Duodenal mucosa (tissue), 2 donors: ENCODE data around the gene GJB5.

Experiments
- H3K27ac ChIP-seq: one replicate; pipeline ENCODE4 v1.7.0; 2013; ENCODE audit warnings: low read depth, low read length
- H3K27me3 ChIP-seq, 2 donors: one replicate each; pipeline ENCODE4 v1.7.0; 2013; ENCODE audit warnings: low read length in 2 of 2, control low read depth in 1 of 2; ENCODE audit not compliant: insufficient read depth in 2 of 2, control insufficient read depth in 1 of 2
- H3K36me3 ChIP-seq, 2 donors: one replicate each; pipeline ENCODE4 v1.7.0; 2013; ENCODE audit warnings: low read length in 2 of 2, control low read depth in 1 of 2; ENCODE audit not compliant: insufficient read depth in 2 of 2, control insufficient read depth in 1 of 2
- H3K4me1 ChIP-seq, 2 donors: one replicate each; pipeline ENCODE4 v1.7.0; 2013; ENCODE audit warnings: low read length in 2 of 2, control low read depth in 1 of 2; ENCODE audit not compliant: insufficient read depth in 2 of 2, control insufficient read depth in 1 of 2
- H3K4me3 ChIP-seq, 2 donors: one replicate each; pipeline ENCODE4 v1.7.0; 2013; ENCODE audit warnings: low read length in 2 of 2, low read depth in 1 of 2
- H3K9ac ChIP-seq, 2 donors: one replicate each; pipeline ENCODE4 v1.7.0; 2013; ENCODE audit warnings: low read length in 2 of 2, low read depth in 1 of 2
- H3K9me3 ChIP-seq, 2 donors: one replicate each; pipeline ENCODE4 v1.7.0; 2013; ENCODE audit warnings: low read length in 2 of 2, control low read depth in 1 of 2; ENCODE audit not compliant: control insufficient read depth in 1 of 2

GJB5 gene

DNA sequence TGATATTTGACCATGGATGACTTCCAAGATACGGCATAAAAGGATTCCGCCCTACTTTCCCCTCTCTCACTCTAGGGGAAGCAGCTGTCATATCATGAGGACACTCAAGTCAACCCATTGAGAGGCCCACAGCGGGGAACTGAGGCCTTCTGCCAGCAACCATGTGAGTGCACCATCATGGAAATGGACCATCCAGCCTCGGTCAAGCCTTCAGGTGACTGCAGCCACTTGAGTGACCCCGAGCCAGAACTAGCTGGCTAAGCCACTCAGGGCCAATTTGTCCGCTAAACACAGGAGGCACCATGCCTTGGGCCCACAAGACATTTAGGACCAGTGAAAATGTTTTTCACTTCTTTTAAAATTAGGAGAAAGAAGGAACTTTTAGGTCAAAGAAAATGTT lies 11.1 kb upstream of the GJB5 start:
- Histone ChIP-seq H3K4me1 (no peaks in the 10 kb centered on the region), H3K36me3 (no peaks in the 10 kb centered on the region), H3K9me3 (no peaks in the 10 kb centered on the region), H3K27ac (no peak overlapping the region), H3K27me3 (no peaks in the 10 kb centered on the region), H3K9ac (no peak overlapping the region), H3K4me3 (no peak overlapping the region)

DNA sequence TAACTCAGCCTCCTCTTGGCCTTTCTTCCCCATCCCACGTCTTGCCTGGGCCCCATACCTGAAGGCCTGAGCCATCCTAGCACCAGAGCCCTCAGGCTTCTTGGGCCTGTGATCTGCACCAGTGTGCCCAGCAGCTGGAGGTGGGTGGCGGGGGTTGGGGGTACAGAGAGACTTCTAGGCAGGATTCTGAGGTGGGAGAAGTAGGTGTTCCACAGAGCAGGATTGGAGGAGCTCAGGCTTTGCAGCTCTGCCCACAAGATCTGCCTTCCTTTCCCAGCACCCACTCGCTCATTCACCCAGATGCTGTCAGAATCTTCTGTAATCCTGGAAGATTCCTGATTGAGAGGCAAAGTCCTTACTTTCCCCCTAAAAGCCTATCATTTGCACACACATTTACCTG lies 10.0 kb upstream of the GJB5 start:
- Histone ChIP-seq H3K36me3 (no peaks in the 10 kb centered on the region), H3K27me3 (no peaks in the 10 kb centered on the region), H3K4me1 (no peaks in the 10 kb centered on the region), H3K27ac (no peak overlapping the region), H3K9ac (no peak overlapping the region), H3K4me3 (no peak overlapping the region), H3K9me3 (no peaks in the 10 kb centered on the region)

DNA sequence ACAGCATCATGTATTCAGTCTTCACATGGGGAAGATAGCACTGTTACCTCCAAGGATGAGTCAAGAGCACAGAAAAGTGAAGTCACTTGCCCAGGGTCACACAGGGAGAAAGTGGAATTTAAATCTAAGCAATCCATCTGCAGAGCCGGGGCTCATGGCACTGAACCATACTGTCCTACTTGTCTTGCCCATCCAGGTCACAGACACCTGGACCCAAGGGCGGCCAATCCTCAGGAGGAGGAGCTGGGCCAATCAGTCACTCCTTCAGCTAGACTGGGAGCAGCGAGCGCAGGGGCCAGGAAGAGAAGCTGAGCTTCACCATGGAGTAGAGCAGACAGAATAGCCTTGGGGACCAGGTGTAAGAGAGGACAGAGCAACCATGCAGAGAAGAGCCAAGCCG lies 9.2 kb upstream of the GJB5 start:
- no peaks in the 10 kb centered on the region for H3K36me3 ChIP-seq
- H3K9me3 ChIP-seq: no peaks in the 10 kb centered on the region
- no peak overlapping the region for H3K4me3 ChIP-seq
- no peak overlapping the region for H3K27ac ChIP-seq
- H3K4me1 ChIP-seq: no peaks in the 10 kb centered on the region
- H3K27me3 ChIP-seq: no peaks in the 10 kb centered on the region
- H3K9ac ChIP-seq: no peak overlapping the region

DNA sequence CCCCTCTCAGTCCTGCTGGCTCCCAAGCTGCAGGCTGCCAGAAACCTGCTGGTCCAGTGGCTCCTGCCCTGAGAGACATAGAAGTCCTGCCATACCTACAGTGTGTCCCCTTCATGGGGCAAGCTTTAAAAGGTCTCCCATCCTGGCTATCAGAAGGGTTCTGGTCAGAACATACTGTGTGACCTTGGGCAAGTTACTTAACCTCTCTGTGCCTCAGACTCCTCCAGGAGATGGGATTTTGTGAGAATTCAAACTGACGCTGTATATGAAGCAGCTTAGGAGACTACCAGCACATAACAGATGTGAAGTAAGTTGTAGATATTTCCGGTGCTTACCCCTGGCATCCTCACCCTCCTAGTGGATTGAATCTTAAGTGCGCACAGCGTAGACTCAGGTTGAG lies 8.7 kb upstream of the GJB5 start:
- Histone ChIP-seq H3K27ac (no peak overlapping the region), H3K36me3 (no peaks in the 10 kb centered on the region), H3K4me1 (no peaks in the 10 kb centered on the region), H3K9me3 (no peaks in the 10 kb centered on the region), H3K9ac (no peak overlapping the region), H3K4me3 (no peak overlapping the region), H3K27me3 (no peaks in the 10 kb centered on the region)

DNA sequence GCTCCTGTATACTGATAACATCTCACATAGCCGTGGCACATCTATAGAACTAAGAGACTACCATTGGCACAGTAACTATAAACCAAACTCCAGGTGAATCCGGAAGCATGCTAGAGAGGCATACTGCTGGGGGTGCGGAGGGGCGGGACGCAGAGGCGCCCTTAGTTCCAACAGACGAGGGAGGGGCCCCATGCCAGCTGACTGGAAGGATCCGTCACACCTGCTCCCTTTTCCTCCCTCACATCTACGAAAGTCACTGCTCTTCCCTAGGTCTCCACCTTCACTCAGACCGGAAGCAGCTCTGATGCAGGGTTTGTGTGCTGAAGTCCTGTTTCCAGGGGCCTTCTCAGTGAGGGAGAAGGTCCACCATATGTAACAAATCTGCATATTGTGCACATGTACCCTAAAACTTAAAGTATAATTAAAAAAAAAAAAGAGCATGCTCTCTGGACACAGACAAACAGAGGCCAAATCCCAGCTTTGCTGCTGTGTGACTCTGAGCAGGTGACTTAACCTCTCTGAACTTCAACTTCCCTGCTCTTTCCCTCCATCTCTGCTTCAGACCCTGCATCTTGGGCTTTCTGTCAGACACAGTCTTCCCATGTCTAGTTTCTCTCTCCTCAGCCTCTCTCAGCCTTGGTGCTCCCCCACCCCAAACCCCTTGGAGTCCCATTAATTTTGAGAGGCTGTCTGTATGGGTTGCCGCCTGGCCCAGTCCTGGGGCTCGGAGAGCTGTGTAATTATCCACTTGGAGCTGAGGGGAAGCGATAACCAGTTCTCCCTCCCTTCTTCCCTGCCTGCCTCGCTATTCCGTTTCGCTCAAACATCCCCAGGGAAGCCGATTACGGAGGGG lies 7.8 kb upstream of the GJB5 start:
- no peak overlapping the region for H3K9ac ChIP-seq
- H3K4me1 ChIP-seq: no peaks in the 10 kb centered on the region
- H3K27ac ChIP-seq: no peak overlapping the region
- no peaks in the 10 kb centered on the region for H3K9me3 ChIP-seq
- no peak overlapping the region for H3K4me3 ChIP-seq
- no peaks in the 10 kb centered on the region for H3K27me3 ChIP-seq
- no peaks in the 10 kb centered on the region for H3K36me3 ChIP-seq

DNA sequence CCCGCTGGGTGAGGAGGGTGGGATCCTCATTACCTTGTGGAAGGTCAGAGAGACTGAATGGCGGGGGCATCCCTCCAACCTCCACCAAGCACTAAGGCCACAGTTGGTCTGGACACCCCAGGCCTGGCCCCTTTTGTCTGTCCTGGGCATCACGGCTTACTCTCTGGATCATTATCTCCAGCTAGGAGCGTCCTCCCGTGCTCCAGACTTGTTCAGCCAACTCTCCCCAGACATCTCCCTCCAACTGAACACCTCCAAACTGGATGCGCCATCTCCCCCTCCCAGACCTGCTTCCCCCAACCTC lies 7.3 kb upstream of the GJB5 start:
- H3K4me1 ChIP-seq: no peaks in the 10 kb centered on the region
- H3K27ac ChIP-seq: no peak overlapping the region
- H3K4me3 ChIP-seq: no peak overlapping the region
- H3K36me3 ChIP-seq: no peaks in the 10 kb centered on the region
- H3K9ac ChIP-seq: no peak overlapping the region
- no peaks in the 10 kb centered on the region for H3K27me3 ChIP-seq
- no peaks in the 10 kb centered on the region for H3K9me3 ChIP-seq

DNA sequence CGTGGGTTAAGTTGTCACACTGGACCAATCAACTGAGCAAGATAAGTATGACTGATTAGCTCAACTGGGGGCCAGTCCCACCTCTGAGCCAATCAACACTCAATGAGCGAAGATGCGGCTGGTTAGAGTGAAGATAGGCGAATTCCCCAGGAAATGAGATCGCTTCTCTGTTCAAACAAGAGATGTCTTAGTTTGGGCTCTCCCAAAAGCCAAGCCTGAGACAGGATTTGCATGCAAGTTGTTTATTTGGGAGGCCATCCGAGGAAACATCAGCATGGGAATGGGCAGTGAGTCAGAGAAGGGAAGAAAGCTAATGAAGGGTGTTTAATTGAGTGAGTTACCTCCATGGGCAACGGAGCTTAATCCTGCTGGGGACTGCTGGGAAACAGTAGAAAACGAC lies 4.9 kb upstream of the GJB5 start:
- H3K4me1 ChIP-seq: no peaks in the 10 kb centered on the region
- H3K9me3 ChIP-seq: no peaks in the 10 kb centered on the region
- H3K27me3 ChIP-seq: no peaks in the 10 kb centered on the region
- no peak overlapping the region for H3K4me3 ChIP-seq
- no peaks in the 10 kb centered on the region for H3K36me3 ChIP-seq
- no peak overlapping the region for H3K9ac ChIP-seq
- H3K27ac ChIP-seq: no peak overlapping the region

DNA sequence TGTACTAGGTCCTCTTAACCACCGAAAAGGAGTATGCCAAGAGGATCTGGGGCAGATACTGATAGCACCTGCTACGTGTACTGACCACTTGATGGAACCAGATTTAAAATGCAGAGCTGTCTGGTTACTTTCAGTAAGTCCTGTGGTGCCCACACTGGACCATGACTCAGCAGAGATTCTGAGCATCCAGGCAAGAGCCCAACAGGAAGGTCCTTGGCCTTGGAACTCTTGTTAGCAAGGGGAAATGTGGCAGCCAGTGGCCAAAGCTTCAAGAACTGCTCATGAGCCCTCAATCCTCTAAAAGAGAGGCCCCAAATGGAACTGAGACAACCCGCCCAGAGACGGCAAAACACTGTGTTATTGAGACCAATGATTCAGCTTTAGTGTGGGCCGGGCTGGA lies 4.2 kb upstream of the GJB5 start:
- Histone ChIP-seq H3K4me3 (no peak overlapping the region), H3K27me3 (no peaks in the 10 kb centered on the region), H3K4me1 (no peaks in the 10 kb centered on the region), H3K27ac (no peak overlapping the region), H3K9ac (no peak overlapping the region), H3K36me3 (no peaks in the 10 kb centered on the region), H3K9me3 (no peaks in the 10 kb centered on the region)

DNA sequence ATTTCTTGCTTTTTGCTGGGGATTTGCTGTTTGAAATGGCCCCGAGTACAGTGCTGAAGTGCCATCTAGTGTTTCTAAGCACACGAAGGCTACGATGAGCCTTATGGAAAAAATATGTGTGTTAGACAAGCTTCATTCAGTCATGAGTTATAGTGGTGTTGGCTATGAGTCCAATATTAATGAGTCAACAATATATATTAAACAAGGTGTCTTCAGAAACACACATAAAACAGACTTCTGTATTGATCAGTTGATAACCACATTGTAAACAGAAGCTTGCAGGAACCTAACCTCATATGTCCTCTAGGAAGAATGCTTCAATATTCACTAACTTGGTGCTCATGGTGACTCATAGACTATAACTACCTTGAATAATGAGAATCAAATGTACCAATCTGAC lies 1.7 kb upstream of the GJB5 start:
- Histone ChIP-seq H3K27ac (no peak overlapping the region), H3K36me3 (no peaks in the 10 kb centered on the region), H3K9me3 (no peaks in the 10 kb centered on the region), H3K4me3 (no peak overlapping the region), H3K27me3 (no peaks in the 10 kb centered on the region), H3K9ac (no peak overlapping the region), H3K4me1 (no peaks in the 10 kb centered on the region)

DNA sequence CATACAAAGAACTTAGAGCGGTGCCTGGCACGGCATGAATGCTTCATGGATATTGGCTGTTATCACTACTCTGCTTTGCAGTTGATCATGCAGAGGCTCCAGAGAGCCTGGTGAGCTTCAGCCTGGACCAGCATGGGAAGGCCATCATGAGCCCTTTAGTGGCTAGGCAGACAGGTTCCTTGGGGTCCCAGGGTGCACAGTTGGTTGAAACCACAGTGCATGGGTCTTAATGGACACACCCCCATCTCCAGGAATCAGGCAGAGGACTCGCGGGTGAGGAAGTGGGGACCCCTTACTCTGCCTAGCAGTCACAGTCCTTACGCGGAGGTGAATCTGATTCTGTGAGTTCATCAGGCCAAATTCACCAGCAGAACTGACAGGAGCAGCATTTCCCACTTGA lies 1.1 kb downstream of the GJB5 start:
- H3K4me3 ChIP-seq: no peak overlapping the region
- no peaks in the 10 kb centered on the region for H3K36me3 ChIP-seq
- H3K9me3 ChIP-seq: no peaks in the 10 kb centered on the region
- no peak overlapping the region for H3K27ac ChIP-seq
- H3K4me1 ChIP-seq: no peaks in the 10 kb centered on the region
- H3K9ac ChIP-seq: no peak overlapping the region
- no peaks in the 10 kb centered on the region for H3K27me3 ChIP-seq

DNA sequence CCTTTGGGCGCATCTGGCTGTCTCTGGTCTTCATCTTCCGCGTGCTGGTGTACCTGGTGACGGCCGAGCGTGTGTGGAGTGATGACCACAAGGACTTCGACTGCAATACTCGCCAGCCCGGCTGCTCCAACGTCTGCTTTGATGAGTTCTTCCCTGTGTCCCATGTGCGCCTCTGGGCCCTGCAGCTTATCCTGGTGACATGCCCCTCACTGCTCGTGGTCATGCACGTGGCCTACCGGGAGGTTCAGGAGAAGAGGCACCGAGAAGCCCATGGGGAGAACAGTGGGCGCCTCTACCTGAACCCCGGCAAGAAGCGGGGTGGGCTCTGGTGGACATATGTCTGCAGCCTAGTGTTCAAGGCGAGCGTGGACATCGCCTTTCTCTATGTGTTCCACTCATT lies 2.5 kb downstream of the GJB5 start:
- Histone ChIP-seq H3K36me3 (no peaks in the 10 kb centered on the region), H3K9me3 (no peaks in the 10 kb centered on the region), H3K27ac (no peak overlapping the region), H3K9ac (no peak overlapping the region), H3K27me3 (no peaks in the 10 kb centered on the region), H3K4me1 (no peaks in the 10 kb centered on the region), H3K4me3 (no peak overlapping the region)
